ENCODE measurements around the gene SLAMF1.
"Not testable (repeated sequence)": the region's sequence is repeated elsewhere in the genome, so short reads cannot be mapped to it uniquely, and the experiment has no call there.

SLAMF1 gene

DNA sequence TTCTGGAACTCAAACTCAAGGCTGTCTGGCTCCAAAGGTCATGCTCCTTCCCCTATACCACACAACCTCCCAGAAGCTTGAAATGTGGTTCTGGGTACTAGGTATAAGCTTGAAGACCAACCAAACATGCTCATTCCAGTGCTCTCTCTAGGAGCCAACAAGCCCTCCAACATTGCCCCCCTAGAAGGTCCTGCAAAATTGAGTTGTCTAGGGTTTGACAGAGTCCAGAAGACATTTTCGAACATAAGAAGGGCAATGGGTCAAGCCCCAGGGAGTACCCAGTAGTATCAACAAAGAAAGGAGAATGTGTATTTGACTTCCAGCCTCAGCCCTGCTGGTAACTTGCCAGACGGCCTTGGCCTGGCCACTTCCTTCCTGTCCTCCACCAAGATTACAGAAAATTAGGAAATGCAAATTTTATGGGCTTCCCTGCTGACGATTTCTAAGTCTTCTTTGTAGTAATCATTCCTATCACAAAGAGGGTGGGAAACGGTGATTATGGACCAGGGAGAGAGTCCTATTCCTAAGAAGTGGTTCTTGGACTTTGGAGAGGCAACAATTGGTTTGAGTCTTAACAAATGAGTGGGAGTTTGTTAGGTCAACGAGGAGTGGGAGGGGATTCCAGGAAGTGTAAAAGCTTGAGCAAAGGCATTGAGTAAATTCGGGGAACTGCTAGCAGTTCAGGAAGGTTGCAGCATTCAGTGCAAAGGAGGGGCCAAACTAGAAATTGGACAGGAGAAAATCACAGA lies 18.7 kb upstream of the SLAMF1 start:
- DNase-seq (ENCODE audit: low read depth), result no peak

DNA sequence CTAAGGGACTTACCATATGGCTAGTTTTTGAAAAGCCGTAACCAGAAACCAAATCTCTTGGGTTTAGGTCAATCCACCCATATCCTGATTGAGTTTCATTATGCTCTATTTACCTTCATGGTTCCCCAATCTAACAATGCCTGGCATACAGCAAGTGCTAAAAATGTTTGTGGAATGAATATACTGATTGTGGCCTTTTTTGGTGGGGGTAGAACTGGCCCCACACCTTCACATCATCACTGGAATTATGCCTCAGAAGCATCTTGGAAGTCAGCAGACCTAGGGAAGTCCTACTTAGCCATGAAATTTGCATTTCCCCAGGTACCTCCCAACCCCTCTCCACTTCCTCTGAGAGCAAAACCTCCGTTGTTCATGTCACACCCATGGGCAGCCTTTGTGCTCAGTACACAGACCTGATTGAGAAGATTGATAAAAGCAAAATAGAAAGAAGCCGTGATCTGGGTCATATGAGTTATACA lies 17.8 kb upstream of the SLAMF1 start:
- no peak for DNase-seq (ENCODE audit: low read depth)

DNA sequence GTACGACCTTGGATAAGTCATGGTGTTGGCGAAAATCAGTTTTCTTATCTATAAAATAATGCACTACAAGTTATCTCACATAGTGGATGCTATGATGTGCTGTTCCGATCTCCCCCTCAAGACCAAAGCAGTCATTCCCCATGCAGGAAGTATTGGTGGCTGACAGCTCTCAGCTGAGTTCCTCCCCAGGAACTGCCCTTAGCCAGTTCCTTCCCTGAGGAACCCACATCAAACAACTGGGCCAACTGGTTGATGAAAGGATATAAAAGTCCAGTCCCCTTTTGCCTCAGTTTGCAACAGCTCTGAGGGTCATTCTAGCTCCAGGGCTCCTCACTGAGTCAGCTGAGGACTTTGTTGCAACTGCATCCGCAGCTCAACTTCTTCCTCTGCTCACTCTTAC lies 16.1 kb upstream of the SLAMF1 start:
- no peak for DNase-seq (ENCODE audit: low read depth)

DNA sequence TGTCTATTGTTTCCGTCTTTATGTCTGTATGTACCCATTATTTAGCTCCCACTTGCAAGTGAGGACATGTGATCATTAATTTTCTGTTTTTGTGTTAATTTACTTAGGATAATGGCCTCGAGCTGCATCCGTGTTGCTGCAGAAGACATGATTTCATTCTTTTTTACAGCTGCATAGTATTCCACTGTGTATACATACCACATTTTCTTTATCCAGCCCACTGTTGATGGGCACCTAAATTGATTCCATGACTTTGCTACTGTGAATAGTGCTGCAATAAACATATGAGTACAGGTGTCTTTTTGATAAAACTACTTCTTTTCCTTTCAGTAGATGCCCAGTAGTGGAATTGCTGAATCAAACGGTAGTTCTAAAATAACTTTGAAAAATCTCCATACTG lies 12.7 kb upstream of the SLAMF1 start:
- no peak for DNase-seq (ENCODE audit: low read depth)

DNA sequence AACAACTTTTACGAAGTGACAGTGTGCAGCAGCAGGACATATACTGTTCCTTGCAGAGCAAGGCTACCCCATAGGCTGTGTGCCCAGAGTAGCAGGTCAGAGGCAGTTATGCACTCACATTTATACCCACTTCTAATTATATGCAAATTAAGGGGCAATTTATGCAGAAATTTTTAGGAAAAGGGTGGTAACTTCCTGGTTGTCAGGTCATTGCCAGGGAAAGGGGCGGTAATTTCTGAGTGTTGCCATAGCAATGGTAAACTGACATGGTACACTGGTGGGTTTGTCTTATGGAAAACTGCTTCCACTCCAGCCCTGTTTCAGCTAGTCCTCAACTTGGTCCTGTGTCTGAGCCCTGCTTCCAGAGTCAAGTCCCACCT lies 12.0 kb upstream of the SLAMF1 start:
- DNase-seq (ENCODE audit: low read depth), result no peak

DNA sequence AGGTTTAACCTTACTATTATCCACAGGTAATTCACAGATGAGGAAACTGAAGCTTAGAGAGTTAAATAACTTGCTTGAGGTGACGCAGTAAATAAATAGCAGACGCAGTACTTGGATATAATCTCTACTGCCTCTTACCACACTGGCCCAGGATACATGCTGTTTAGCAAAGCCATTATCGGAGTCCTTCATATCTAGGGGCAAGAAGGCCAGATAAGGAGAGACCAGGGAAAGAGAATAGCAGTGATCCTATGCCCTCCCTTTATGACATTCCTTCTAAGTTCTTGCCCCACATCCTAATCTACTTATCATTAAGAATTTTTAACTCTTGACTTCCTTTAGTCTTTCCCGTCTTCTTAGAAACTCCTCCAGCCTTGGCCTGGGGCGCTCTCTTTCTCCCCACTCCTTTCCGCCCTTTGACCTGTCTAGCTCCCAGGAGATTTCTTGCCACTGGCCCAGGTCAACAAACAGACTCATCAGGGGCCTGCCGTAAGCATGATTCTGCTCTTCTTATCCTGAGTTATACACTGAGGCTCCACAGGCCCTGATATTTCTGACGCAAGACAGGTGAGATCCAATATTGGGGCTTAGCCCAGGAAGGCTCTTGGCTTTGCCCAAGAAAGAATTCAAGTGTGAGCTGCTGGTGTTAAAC lies 11.4 kb upstream of the SLAMF1 start:
- no peak for DNase-seq (ENCODE audit: low read depth)

DNA sequence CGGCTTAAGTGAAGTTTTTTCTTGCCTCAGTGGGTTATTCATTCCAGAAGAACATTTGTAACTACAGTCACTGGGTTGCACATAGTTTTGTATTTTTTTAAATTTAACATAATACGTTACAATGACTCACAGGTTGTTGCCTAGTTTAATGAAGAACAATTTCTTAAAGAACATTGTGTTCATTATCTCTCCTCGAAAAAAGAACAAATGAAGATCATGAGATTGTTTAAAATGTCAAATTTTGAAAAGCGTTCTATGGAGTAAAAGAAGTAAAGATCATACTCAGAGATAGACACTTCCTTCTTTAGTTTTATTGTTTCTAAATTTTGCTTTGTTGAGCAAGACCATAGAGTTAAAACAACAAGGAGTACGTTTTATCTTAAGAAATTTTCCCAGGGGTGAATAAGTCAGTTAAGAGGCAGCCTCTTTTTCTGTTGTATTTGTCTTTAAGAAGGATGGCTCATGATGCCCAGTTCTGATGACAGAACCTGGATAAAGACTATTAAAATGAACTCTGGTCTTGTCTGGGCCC lies 10.5 kb upstream of the SLAMF1 start:
- DNase-seq (ENCODE audit: low read depth), result no peak

DNA sequence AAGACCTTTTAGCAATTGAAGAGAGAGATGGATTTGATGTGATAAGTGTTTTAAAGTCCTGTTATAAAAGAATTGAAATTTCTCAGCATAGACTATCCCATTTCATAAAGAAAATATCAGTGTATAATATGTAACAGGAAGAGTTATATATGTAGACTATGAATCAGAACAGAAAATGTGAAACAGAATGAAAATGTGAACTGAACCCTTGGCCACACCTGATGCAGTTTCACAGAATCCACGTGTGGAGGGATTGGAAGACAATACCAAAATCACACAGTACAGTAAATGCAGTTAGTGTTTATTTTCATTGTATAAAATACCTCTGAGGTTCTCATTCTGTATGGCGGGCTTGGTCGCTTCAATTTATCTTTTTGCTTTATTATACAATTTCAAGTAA lies 9.9 kb upstream of the SLAMF1 start:
- DNase-seq (ENCODE audit: low read depth), result no peak

DNA sequence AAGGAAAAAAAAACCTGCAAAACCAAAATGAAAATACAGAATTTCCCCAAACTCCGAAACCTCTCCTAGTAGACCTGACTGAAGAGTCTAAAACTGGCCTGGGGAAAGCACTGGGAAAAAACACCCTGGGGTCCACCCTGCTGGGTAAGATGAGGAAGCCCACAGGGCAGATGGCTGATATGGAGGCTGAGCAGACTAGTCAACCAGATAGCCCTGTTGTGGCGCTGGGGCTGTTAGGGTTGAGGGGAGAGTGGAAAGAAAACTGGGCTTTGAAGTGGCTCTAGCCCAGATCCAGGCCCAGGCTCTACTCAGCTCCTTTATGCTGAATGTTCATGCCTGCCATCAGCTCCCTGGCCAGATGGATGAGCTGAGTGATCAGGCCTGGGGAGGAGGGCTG lies 6.8 kb upstream of the SLAMF1 start:
- no peak for DNase-seq (ENCODE audit: low read depth)

DNA sequence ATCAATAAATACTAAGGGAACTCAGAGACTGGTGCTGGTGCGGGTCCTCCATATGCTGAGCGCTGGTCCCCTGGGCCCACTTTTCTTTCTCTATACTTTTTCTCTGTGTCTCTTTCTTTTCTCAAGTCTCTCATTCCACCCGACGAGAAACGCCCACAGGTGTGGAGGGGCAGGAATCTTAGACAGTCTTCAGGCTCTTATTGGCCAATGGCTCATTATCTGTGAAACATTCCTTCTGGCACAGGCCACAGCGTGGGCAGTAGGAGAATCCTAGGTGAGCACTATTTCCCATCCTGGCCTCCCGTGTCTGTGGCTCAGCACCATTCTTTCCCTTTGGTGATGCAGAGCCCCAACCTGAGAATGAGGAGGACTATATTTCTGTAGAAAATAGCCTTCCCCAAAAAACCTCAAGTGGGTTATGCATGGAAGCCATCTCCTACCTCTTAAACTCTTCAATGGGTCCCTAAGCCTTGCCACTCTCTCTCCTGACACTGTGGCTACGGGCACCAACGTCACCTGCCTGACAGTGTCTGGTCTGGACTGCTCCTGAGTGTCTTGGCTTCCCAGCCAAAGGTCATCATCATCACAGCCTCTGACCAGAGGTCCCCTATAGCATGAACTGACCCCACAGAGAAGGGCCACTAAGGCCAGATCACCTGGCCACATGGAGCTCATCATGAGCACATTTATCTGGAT lies 6.2 kb upstream of the SLAMF1 start:
- DNase-seq (ENCODE audit: low read depth), result no peak

DNA sequence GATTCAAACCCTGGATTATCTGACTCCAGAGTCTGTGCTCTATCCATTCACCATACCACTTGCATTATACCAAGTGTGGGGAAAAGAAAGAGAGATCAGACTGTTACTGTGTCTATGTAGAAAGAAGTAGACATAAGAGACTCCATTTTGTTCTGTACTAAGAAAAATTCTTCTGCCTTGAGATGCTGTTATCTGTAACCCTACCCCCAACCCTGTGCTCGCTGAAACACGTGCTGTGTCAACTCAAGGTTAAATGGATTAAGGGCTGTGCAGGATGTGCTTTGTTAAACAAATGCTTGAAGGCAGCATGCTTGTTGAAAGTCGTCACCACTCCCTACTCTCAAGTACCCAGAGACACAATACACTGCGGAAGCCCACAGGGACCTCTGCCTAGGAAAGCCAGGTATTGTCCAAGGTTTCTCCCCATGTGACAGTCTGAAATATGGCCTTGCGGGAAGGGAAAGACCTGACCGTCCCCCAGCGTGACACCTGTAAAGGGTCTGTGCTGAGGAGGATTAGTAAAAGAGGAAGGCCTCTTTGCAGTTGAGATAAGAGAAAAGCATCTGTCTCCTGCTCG lies 5.3 kb upstream of the SLAMF1 start:
- DNase-seq (ENCODE audit: low read depth), result not testable (repeated sequence)

DNA sequence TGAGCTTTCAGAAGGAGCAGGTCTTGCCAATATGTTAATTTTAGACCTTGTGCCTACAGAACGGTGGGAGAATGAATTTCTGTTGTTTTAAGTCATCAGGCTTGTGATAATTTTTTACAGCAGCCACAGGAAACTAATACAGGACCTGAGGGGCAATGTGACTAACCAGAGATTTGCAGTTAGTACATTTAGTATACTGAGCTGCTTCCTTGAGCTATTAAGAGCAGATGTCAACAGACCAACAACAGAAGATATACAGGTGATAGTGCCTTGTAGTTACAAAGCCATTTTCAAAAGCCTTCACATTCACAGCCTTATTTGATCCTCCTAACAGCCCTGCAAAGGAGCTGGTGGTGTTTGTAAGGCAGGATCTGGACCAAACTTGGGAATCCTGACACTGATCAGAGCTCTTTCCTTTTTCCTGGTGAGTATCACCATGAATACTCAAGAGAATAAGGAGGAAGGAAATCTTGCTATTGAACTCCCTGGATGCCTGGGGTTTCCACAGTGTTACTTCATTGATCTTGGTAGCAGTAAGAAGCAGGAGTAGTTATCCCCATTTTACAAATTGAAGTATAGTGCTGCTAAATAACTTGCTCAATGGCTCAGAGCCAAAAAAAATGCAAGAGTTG lies 4.7 kb upstream of the SLAMF1 start:
- DNase-seq (ENCODE audit: low read depth), result no peak

DNA sequence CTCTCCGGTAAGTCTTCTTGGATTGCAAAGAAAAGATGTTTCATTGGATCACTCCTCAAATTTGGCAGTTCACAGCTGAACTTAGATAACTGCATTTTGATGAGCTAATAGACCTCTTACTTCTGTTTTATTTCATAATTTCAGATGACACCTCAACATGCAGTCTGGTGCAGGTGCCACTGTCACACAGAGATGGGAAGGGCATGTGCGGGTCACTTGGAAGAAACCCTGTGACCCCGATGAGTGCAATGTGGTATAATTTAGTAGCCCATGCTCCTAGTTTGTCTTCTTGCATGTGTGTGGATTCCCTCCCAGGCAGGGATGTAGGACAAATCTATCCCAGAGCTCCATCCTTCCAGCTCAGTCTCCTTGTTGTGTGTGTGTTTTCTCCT lies 481 bp upstream of the SLAMF1 start:
- DNase-seq (ENCODE audit: low read depth), result no peak

DNA sequence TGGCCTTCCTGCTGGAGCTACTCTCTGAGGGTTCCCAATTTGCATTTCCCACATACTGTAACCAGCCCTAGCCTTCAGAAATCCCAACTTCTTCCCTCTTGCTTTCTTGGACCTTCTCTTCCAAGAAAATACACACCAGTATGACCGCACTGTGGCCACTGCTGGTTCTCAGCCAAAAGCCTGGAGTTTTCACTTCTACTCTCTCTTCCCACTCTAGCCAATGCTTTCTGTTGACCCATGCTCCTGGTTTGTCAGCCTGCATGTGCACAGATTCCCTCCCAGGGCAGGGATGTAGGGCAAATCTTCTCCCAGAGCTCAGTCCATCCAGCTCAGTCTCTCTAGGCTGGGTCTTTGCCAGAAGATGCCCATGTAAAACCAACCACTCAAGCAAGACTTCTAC lies 664 bp downstream of the SLAMF1 start:
- DNase-seq (ENCODE audit: low read depth), result no peak

DNA sequence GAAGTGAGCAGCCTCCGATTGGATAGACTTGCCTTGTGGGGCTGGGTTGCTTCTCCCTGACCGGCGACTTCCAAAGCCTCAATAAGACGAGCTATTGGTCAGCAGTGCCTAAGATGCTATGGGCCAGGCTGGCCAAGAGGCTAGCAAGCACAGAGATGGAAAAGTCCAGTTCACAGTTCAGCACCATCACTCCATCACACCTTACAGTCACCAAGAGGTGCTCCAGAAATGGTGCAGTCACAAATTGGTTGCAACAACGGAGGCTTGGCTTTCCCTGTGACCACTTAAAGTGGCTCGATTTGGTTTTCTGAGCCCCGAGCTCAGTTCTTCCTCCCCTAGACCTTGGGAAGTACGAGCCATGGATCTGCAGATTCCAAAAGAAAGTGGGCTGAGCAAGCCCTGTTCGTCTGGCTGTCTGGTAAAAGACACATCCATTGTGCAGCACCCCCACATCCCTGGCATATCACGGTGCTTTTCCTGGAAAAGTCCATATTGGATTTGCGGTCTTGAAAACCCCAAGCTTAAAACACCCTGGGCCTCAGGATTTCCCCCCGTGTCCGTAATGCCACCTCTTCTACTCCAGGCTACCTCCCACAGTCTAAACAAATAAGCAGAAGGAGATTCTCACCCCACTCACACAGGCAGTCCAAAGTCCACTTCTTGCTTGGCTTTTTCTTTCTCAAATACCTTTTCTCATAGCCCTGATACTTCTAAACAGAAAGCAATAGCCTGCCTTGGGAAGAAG lies 1.3 kb downstream of the SLAMF1 start:
- no peak for DNase-seq (ENCODE audit: low read depth)

DNA sequence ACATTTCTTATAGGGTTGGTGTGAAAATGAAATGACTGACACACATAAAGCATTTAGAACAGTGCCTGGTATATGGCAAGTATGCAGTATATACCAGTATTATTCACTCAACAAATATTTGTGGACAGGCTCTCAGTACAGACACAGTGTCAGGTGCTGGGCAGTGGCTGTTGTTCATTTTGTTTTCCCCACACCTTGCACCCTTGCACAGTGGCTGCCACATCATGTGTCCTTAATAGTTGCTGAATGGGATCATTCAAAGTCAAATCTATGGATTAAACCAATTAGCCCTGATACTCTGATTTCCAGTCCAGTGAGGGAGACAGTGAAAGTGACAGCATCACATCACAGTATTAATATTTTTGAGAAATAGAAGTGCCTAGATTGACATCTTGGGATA lies 2.4 kb downstream of the SLAMF1 start:
- DNase-seq (ENCODE audit: low read depth), result no peak

DNA sequence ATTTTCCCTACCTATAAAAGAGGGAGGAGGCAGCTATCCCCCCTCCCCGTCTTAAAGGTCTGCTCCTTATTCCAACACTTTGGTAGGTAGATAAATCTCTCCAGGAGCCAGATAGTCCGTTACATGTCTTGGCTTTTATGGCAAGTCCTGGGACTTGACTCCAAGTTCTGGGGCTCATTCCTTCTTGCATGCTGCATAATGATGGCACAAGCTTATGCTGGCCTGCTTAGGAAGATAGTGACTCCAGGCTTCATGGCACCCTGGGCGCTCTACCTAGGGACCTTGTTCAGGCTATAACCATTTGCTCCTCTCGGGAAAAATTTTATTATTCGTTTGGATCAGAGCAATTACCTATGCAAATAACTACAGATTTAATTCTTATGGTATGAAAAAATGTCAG lies 3.7 kb downstream of the SLAMF1 start:
- DNase-seq (ENCODE audit: low read depth), result no peak

DNA sequence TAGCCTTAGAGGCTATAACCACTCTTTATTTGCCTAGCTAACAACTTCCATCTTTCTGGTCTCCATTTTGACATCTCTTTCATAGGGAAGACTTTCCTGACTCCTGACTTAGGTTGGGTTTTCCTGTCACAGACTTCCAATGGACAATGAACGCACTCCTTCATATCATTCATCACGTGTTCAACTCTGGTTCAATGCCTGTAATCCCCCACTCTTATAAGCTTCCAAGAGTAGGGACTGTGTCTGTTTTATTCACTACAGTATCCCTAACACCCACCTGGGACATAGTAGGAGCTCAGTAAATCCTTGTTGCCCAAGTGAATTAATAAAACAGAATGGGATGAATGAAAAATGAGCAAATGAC lies 4.6 kb downstream of the SLAMF1 start:
- no peak for DNase-seq (ENCODE audit: low read depth)

DNA sequence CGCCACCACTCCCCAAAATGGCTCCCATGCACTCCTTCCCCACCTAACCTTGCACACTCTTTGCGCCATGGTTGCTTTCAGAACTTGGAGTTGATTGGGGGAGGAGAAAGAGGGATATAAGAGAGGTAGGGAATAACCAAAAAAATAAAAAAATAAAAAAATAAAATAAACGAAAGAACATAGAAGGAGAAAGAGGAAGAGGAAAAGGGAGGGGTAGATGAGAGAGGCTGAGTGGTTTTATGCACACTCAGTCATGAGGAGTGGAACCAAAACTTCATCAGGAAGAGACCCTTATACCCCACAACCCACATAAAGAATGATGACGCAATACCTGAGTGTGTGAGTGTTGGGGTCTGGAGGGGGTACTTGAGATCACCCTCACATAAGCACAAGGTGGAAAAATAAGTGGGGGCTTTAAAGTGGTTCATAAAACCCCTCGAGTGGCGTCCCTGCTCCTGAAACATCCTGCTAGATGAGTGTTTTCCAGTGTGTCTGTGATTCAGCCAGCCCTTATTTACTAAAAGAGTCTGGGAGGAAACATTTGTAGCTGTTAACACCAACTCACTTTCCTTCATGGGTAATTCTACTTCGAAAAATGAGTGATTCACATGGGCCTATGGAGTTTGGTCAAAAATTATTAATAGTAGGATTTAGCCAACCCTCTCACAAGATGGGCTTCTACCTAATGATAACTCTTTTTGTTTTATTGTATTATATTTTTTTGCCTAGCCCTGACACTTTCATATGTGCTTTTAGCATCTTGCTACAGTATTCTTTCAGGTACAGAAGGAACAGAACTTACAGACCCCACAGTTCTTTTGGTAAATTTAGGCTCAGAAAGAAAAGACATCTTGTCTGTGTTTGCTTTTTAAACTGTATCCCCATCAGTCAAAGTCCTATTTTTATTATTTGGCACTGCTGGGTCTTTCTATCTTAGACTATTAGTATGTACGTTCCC lies 5.2 kb downstream of the SLAMF1 start:
- no peak for DNase-seq (ENCODE audit: low read depth)

DNA sequence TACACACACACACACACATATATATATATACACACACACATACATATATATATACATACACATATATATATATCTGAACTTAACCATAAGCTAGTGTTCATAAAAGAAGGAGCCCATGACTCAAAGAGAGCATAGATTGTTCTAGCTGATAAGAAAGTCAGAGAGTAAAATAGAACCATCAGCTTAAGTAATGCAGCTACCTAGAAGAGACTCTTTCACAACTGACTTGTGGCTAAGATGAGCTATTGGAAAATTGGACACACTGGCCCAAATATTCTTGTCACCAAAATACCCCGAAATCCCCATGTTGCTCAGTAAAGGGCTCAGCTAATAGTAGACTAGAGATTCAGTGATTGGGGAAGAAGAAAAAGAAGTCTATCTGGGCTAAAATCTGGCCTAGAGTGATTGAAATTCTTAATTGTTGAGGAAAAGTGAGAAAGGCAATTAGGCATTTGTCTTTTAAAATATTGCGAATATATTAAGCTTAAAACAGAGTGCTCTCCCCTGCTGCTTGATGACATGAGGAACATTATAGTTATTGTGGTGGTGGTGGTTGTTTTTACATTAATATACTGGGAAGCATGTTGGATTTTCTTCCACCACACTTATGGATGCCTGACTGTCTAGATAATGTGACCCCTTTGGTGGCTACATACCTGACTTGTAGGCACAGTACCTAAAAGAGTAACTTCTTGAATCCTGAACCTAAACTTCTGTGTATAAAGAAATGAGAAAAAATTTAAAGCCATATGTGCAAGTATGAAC lies 6.3 kb downstream of the SLAMF1 start:
- no peak for DNase-seq (ENCODE audit: low read depth)
